Renal pelvis (tissue), 4 donors: Measurements from ENCODE around the gene MAP2K4. TPM values are rescaled to one million over a fixed set of nuclear protein-coding genes. Genes with fewer than 3 reads are reported as not detected.
"Not testable (repeated sequence)": the region's sequence is repeated elsewhere in the genome, so short reads cannot be mapped to it uniquely, and the experiment has no call there.

Experiments
- DNase-seq: peaks from one replicate; pipeline ENCODE4 v3.0.0-alpha.2; 2013
- polyA plus RNA-seq, 3 donors: library from polyadenylated mRNA; unstranded; fragments of 120-200 nt; gene quantifications; one replicate each; pipeline ENCODE4 v1.2.1, GENCODE V29; 2013; ENCODE audit not compliant: insufficient read length in 3 of 3

MAP2K4 gene
- polyA plus RNA-seq, 3 donors = 38.4 to 39.8 (median 39.2) TPM

- DNase-seq = no peak
Observed at GRCh38 chr17:12136243-12136642, 115.6 kb downstream of the MAP2K4 start.

- no peak for DNase-seq
Observed at GRCh38 chr17:12136646-12137045, 116.0 kb downstream of the MAP2K4 start.

GRCh38 chr17:12137859-12138258, 117.2 kb downstream of the MAP2K4 start:
- DNase-seq = no peak

GRCh38 chr17:12140685-12141084, 120.0 kb downstream of the MAP2K4 start:
- DNase-seq = no peak

- DNase-seq = not testable (repeated sequence)
Observed at GRCh38 chr17:12162187-12162586, 141.5 kb downstream of the MAP2K4 start.

- DNase-seq = no peak
Observed at GRCh38 chr17:12164085-12164484, 143.4 kb downstream of the MAP2K4 start.

- no peak for DNase-seq
Observed at GRCh38 chr17:12178644-12179330, 158.1 kb downstream of the MAP2K4 start.

- peak; percentile 54 for DNase-seq
Observed at GRCh38 chr17:12180644-12181261, 160.1 kb downstream of the MAP2K4 start.

- no peak for DNase-seq
Observed at GRCh38 chr17:12187658-12188057, 167.0 kb downstream of the MAP2K4 start.

- no peak for DNase-seq
Observed at GRCh38 chr17:12193144-12193735, 172.6 kb downstream of the MAP2K4 start.

Other genes with a start within 250 kb of the MAP2K4 start
- gene ZNF18, start 23.4 kb upstream of the MAP2K4 start, polyA plus RNA-seq = 10 to 100 TPM in 2 of 3 donors, 1 to 10 TPM in 1; 8.9 to 12.4 (median 11.0) TPM